Measurements from ENCODE around the gene RARG.

RARG gene

DNA sequence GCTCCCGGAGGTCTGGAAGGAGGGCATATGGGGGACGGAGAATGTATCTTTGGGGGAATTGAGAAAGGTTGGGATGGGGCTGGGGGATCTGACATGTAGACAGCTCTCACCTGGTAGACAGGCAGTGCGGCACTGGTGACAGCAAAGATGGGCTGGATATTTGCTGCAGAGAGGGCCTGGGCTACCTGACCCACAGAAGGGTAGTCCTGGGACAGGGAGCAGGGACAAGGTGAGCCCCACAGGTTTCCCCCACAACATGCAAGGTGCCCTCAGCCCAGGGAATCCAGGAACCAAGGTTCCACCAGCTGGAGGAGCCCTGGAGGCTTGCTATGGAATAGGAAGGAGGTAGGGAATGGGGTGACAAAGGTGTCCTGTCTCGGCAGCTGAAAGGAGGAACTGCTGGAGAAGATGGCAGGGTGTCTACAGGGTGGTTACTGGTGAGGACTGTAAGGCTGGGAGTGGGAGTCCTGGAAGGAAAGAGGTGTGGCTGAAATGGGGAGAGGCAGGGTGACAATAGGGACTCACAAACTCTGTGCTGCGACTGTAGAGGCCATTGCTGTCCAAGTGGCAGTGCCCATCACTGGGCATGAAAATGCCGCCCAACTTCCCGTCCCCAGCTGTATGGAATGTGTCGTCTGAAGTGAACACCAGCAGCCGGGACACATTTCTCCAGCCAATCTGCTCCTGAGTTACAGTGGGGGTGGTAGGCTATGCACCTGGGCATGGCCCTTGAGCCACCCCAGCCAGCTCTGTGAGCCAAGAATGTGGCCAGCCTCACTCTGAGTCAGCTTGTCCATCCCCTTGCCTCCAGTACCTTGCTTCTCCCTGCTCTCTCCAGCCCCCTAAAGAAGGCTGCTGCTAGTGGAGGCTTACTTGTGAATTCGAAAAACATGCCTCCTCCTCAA is 36.2 kb downstream of the RARG start:
- H3K9me3 ChIP-seq (ENCODE audit: control insufficient read depth, insufficient read depth, low read depth, low read length): no peaks in the 10 kb centered on the region
- peaks cover 82% of the 10 kb centered on the region for H3K27me3 ChIP-seq (ENCODE audit: control insufficient read depth, insufficient read depth, low read length)
- H3K9ac ChIP-seq (ENCODE audit: low read length): no peak overlapping the region
- no peaks in the 10 kb centered on the region for H3K36me3 ChIP-seq (ENCODE audit: control insufficient read depth, insufficient read depth, low read length)
- H3K4me3 ChIP-seq (ENCODE audit: low read depth, low read length): no peak overlapping the region
- peaks cover 8% of the 10 kb centered on the region; the same call in 1 of the 2 replicates for H3K4me1 ChIP-seq (ENCODE audit: control insufficient read depth, insufficient read depth, low read length)
- no peak overlapping the region for H3K27ac ChIP-seq (ENCODE audit: low read depth, low read length)

GRCh38 chr12:53194973-53195372 is 37.0 kb downstream of the RARG start:
- Histone ChIP-seq H3K9me3 (ENCODE audit: control insufficient read depth, insufficient read depth, low read depth, low read length) (no peaks in the 10 kb centered on the region), H3K9ac (ENCODE audit: low read length) (no peak overlapping the region), H3K27me3 (ENCODE audit: control insufficient read depth, insufficient read depth, low read length) (peaks cover 77% of the 10 kb centered on the region), H3K36me3 (ENCODE audit: control insufficient read depth, insufficient read depth, low read length) (no peaks in the 10 kb centered on the region), H3K27ac (ENCODE audit: low read depth, low read length) (no peak overlapping the region), H3K4me3 (ENCODE audit: low read depth, low read length) (no peak overlapping the region), H3K4me1 (ENCODE audit: control insufficient read depth, insufficient read depth, low read length) (peaks cover 11% of the 10 kb centered on the region; the same call in 1 of the 2 replicates)

GRCh38 chr12:53193985-53194716 is 37.9 kb downstream of the RARG start:
- Histone ChIP-seq H3K36me3 (ENCODE audit: control insufficient read depth, insufficient read depth, low read length) (no peaks in the 10 kb centered on the region), H3K4me3 (ENCODE audit: low read depth, low read length) (no peak overlapping the region), H3K27ac (ENCODE audit: low read depth, low read length) (no peak overlapping the region), H3K27me3 (ENCODE audit: control insufficient read depth, insufficient read depth, low read length) (peaks cover 71% of the 10 kb centered on the region), H3K9ac (ENCODE audit: low read length) (no peak overlapping the region), H3K4me1 (ENCODE audit: control insufficient read depth, insufficient read depth, low read length) (peaks cover 11% of the 10 kb centered on the region; the same call in 1 of the 2 replicates), H3K9me3 (ENCODE audit: control insufficient read depth, insufficient read depth, low read depth, low read length) (no peaks in the 10 kb centered on the region)

DNA sequence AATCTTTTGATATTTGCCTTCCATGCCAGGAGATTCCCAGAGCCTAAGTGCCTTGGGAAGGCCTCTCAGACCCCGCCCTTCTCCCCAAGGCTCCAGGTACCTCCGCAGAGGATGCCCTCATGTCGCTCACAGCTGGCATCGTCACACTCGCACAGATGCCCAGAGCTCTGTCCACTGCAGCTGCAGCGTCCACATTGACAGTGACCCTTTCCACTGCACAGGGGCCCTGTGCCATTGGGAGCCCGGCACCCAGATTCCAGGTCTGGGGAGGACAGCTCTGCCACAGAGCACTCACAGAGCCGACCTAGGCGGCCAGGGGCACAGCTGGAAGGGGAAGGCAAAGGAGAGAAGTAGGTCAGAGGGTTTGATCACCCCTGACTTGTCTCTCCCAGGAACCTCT is 39.0 kb downstream of the RARG start:
- no peak overlapping the region for H3K9ac ChIP-seq (ENCODE audit: low read length)
- H3K9me3 ChIP-seq (ENCODE audit: control insufficient read depth, insufficient read depth, low read depth, low read length): no peaks in the 10 kb centered on the region
- peaks cover 3% of the 10 kb centered on the region for H3K36me3 ChIP-seq (ENCODE audit: control insufficient read depth, insufficient read depth, low read length)
- no peak overlapping the region for H3K27ac ChIP-seq (ENCODE audit: low read depth, low read length)
- H3K4me1 ChIP-seq (ENCODE audit: control insufficient read depth, insufficient read depth, low read length): peaks cover 10% of the 10 kb centered on the region; the same call in 1 of the 2 replicates
- H3K27me3 ChIP-seq (ENCODE audit: control insufficient read depth, insufficient read depth, low read length): peaks cover 60% of the 10 kb centered on the region
- H3K4me3 ChIP-seq (ENCODE audit: low read depth, low read length): no peak overlapping the region

DNA sequence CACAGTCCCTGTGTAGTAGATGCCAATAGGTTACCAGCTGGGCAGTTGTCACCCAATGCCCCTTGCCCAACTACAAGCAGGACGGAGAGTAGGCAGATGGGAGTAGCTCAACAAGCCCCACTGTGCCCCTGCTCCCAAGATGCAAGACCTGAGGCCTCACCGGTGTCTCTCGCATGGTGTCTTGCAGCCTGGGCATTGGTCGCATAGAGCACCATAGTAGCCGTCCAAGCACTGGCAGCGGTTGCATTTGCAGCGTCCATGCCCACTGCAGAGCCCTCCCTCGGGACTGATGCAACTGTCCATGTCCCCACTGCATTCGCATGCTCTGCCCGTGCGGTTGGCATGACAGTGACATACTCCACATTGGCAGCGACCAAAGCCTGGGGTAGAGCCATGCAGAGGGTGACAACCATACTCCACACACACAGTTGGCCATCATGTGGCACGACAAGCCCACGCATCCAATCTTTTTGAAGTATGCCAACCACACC is 39.4 kb downstream of the RARG start:
- H3K27me3 ChIP-seq (ENCODE audit: control insufficient read depth, insufficient read depth, low read length): peaks cover 55% of the 10 kb centered on the region
- peaks cover 8% of the 10 kb centered on the region for H3K36me3 ChIP-seq (ENCODE audit: control insufficient read depth, insufficient read depth, low read length)
- no peak overlapping the region for H3K4me3 ChIP-seq (ENCODE audit: low read depth, low read length)
- H3K4me1 ChIP-seq (ENCODE audit: control insufficient read depth, insufficient read depth, low read length): peaks cover 7% of the 10 kb centered on the region; the same call in 1 of the 2 replicates
- no peak overlapping the region for H3K27ac ChIP-seq (ENCODE audit: low read depth, low read length)
- H3K9ac ChIP-seq (ENCODE audit: low read length): no peak overlapping the region
- no peaks in the 10 kb centered on the region for H3K9me3 ChIP-seq (ENCODE audit: control insufficient read depth, insufficient read depth, low read depth, low read length)

DNA sequence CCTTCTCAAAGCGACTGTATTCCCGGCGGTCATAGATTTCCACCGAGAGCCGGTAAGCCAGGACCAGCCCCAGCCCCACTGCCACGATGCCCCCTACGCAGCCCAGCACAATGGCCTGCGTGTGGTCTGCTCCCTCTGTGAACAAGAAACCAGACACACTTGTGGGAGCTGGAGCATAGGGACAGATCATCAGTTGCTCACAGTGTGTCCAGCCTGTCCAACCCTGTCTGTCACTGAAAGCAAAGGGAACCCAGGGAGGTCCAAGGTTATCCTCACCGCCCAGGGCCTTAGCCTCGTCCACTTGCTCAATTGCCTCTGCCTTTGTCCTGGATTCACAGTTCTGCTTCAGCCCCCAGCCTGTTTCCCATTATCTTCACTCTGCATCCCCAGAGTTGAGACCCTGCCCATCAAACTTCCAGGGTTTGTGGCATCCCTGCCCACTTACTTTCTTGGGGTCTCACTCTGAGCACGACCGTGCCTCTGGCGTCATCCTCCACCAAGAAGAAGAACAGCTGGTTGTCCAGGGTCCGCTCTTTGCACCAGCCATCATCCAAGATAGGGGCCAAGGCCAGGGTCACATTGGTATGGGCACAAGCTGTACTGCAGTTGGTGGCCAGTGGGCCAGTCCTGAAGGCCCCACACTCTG is 40.0 kb downstream of the RARG start:
- no peak overlapping the region for H3K27ac ChIP-seq (ENCODE audit: low read depth, low read length)
- no peak overlapping the region for H3K4me3 ChIP-seq (ENCODE audit: low read depth, low read length)
- H3K4me1 ChIP-seq (ENCODE audit: control insufficient read depth, insufficient read depth, low read length): peaks cover 3% of the 10 kb centered on the region; the same call in 1 of the 2 replicates
- H3K27me3 ChIP-seq (ENCODE audit: control insufficient read depth, insufficient read depth, low read length): peaks cover 49% of the 10 kb centered on the region
- peaks cover 14% of the 10 kb centered on the region for H3K36me3 ChIP-seq (ENCODE audit: control insufficient read depth, insufficient read depth, low read length)
- no peaks in the 10 kb centered on the region for H3K9me3 ChIP-seq (ENCODE audit: control insufficient read depth, insufficient read depth, low read depth, low read length)
- H3K9ac ChIP-seq (ENCODE audit: low read length): no peak overlapping the region

- peaks cover 21% of the 10 kb centered on the region for H3K36me3 ChIP-seq (ENCODE audit: control insufficient read depth, insufficient read depth, low read length)
- H3K9me3 ChIP-seq (ENCODE audit: control insufficient read depth, insufficient read depth, low read depth, low read length): no peaks in the 10 kb centered on the region
- peaks cover 3% of the 10 kb centered on the region; the same call in 1 of the 2 replicates for H3K4me1 ChIP-seq (ENCODE audit: control insufficient read depth, insufficient read depth, low read length)
- no peak overlapping the region for H3K9ac ChIP-seq (ENCODE audit: low read length)
- H3K27ac ChIP-seq (ENCODE audit: low read depth, low read length): no peak overlapping the region
- peaks cover 42% of the 10 kb centered on the region for H3K27me3 ChIP-seq (ENCODE audit: control insufficient read depth, insufficient read depth, low read length)
- no peak overlapping the region for H3K4me3 ChIP-seq (ENCODE audit: low read depth, low read length)
These were observed 40.7 kb downstream of the RARG start for GRCh38 chr12:53191096-53191884.

DNA sequence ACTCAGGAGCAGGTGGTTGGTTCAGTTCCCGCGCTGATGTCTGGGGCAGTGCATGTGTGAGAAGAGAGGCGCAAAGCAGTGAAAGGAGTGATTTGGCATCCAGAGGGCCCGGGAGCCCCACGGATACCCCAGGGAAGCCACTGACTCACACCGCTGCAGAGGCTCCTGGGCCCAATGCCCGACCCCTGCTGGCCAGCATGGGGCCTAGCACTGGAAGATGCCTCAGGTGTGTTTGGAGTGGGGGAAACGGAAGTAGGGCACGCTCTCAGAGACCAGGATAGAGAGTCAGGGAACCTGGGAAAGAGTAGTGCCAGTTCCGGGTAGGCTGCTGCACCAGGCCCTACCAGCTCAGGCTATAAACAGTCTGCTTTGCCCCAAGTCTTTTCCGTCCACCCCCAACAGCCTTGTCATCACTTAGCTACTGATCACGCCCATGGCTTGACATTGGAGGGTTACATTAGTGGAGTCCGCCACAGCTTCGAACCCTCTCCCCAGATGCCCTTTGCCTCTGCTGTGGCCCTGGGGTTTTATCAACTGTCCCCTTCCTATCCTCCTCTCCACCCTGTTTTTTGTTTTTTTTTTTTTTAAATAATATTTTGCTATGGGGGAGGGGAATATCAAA is 41.8 kb downstream of the RARG start:
- H3K9ac ChIP-seq (ENCODE audit: low read length): no peak overlapping the region
- H3K4me1 ChIP-seq (ENCODE audit: control insufficient read depth, insufficient read depth, low read length): peaks cover 3% of the 10 kb centered on the region; the same call in 1 of the 2 replicates
- peaks cover 32% of the 10 kb centered on the region for H3K27me3 ChIP-seq (ENCODE audit: control insufficient read depth, insufficient read depth, low read length)
- H3K36me3 ChIP-seq (ENCODE audit: control insufficient read depth, insufficient read depth, low read length): peaks cover 32% of the 10 kb centered on the region
- H3K9me3 ChIP-seq (ENCODE audit: control insufficient read depth, insufficient read depth, low read depth, low read length): no peaks in the 10 kb centered on the region
- H3K27ac ChIP-seq (ENCODE audit: low read depth, low read length): no peak overlapping the region
- H3K4me3 ChIP-seq (ENCODE audit: low read depth, low read length): no peak overlapping the region

DNA sequence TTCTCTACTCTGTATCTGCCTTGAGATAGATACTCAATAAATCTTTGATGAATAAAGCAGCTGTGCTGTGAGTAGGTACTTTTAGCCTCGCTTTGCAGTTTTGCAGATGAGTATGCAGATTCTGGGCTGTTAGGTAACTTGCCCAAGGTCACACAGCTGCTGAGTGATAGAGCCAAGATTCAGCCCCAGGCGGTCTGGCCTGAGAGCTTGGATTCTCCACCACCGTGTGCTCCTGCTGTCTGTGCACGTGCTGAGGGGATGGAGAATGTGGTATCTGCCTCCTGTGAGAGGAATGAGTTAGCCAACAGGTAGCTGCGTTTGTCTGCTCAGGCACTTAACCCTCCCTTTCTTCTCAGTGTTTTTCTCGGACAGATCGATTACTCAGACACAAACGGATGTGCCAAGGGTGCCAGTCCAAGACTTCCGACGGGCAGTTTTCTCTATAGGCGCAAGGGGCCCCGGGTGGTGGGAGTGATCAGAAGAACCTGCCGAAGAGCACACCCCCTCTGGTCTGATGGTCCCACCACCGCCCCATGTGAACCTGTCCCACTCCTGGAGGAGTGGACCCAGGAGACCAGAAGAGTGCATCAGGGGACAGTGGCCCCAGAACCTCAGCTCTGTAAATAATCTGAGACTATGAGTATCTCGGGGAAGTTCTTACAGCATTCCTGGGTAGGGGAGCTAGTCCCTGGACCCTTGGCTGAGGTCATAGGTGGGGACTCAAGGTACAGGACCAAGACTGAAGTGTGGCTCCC is 44.7 kb downstream of the RARG start:
- peaks cover 51% of the 10 kb centered on the region for H3K36me3 ChIP-seq (ENCODE audit: control insufficient read depth, insufficient read depth, low read length)
- peaks cover 4% of the 10 kb centered on the region; the same call in 1 of the 2 replicates for H3K27me3 ChIP-seq (ENCODE audit: control insufficient read depth, insufficient read depth, low read length)
- peaks cover 3% of the 10 kb centered on the region; the same call in 1 of the 2 replicates for H3K4me1 ChIP-seq (ENCODE audit: control insufficient read depth, insufficient read depth, low read length)
- no peak overlapping the region for H3K9ac ChIP-seq (ENCODE audit: low read length)
- H3K27ac ChIP-seq (ENCODE audit: low read depth, low read length): no peak overlapping the region
- no peak overlapping the region for H3K4me3 ChIP-seq (ENCODE audit: low read depth, low read length)
- no peaks in the 10 kb centered on the region for H3K9me3 ChIP-seq (ENCODE audit: control insufficient read depth, insufficient read depth, low read depth, low read length)

Measured in HUES6 (cell line).